Heart right ventricle (tissue), 16 donors: ENCODE results near the gene RCAN1. TPM values are rescaled to one million over a fixed set of nuclear protein-coding genes. Genes with fewer than 3 reads are reported as not detected.

Experiments
- ATAC-seq, 8 donors: fragments of 200-7000 bp; cut with Tn5 transposase; one replicate each; pipeline ENCODE4 v1.9.1; 2020; ENCODE audit warnings: mild to moderate bottlenecking in 8 of 8, moderate library complexity in 8 of 8, moderate number of reproducible peaks in 1 of 8
- DNase-seq, 2 donors: peaks; one replicate each; pipeline ENCODE4 v3.0.0-alpha.2; 2020
- H3K27ac ChIP-seq, 10 donors: fragments of 200-600 bp; sonication (generic) in 2 of 10; one replicate each; pipeline versions ENCODE4 v1.5.0 to v1.8.0; 2020 to 2022; ENCODE audit warnings: mild to moderate bottlenecking in 3 of 10
- H3K27me3 ChIP-seq, 7 donors: fragments of 200-600 bp; one replicate each; pipeline ENCODE4 v1.8.0; 2021 to 2022; ENCODE audit warnings: mild to moderate bottlenecking in 2 of 7
- H3K36me3 ChIP-seq, 9 donors: fragments of 200-600 bp; sonication (generic) in 1 of 9; one replicate each; pipeline versions ENCODE4 v1.5.0 to v1.8.0; 2020 to 2022; ENCODE audit warnings: mild to moderate bottlenecking in 2 of 9
- H3K4me1 ChIP-seq, 9 donors: fragments of 200-600 bp; sonication (generic) in 1 of 9; one replicate each; pipeline versions ENCODE4 v1.5.0 to v1.8.0; 2020 to 2022; ENCODE audit warnings: mild to moderate bottlenecking in 4 of 9
- H3K4me3 ChIP-seq, 10 donors: fragments of 200-600 bp; sonication (generic) in 2 of 10; one replicate each; pipeline versions ENCODE4 v1.5.0 to v1.8.0; 2020 to 2022; ENCODE audit warnings: mild to moderate bottlenecking in 7 of 10, moderate library complexity in 2 of 10
- H3K9me3 ChIP-seq, 11 donors: fragments of 200-600 bp in 10 of 11; sonication (generic) in 2 of 11; one replicate each; pipeline versions ENCODE4 v1.5.0 to v1.8.0; 2013 to 2022; ENCODE audit warnings: mild to moderate bottlenecking in 2 of 11, control low read depth in 1 of 11, moderate library complexity in 1 of 11
- CTCF ChIP-seq, 9 donors: fragments of 200-600 bp; sonication (generic) in 2 of 9; IDR thresholded peaks; one replicate each; pipeline versions ENCODE4 v1.5.0 to v1.8.0; 2021 to 2022; ENCODE audit warnings: antibody characterized with exemption in 9 of 9, mild to moderate bottlenecking in 5 of 9, moderate library complexity in 1 of 9
- WGBS, 2 donors: extraction: QIAGEN DNeasy Blood & Tissue Kit; methylation state at CpG; one replicate each; pipeline ENCODE4 v1.1.7; 2013; ENCODE audit warnings: inconsistent platforms in 1 of 2; 5-methylcytosine and 5-hydroxymethylcytosine counted together
- intact Hi-C, 10 donors: fragments of 100-400 bp; cut with DNase I; formaldehyde crosslinking; loops; one replicate each; pipeline versions ENCODE4 v1.11.1 to v1.14.2; 2022
- polyA plus RNA-seq, 2 donors: library from polyadenylated mRNA; stranded (reverse); fragments of 200-250 nt; gene quantifications; one replicate each; pipeline ENCODE4 v1.2.3, GENCODE V29; 2013
- total RNA-seq, 10 donors: library from RNA; stranded (reverse); fragmentation: NEBNext Ultra II Directional in 3 of 10; extraction: Animal tissue kit (Norgen Biotek cat#: 25700) in 3 of 10; gene quantifications; one replicate each; pipeline versions ENCODE4 v1.2.1 to v1.2.4, GENCODE V29; 2021 to 2023
- donor health status: Arrhythmogenic right ventricular cardiomyopathy.
- donor health status: ischemic (EF 13 %, LVEDD 7.1; RV severe dilation, severe dysfunction).
- donor health status: healthy with polysubstance abuse.
- donor health status: DM: no; HTN: yes; CAD: no.
- donor health status: DM: no; HTN: no; CAD: no.
- donor health status: ischemic (EF 25% LVEDD 6.9; RV normal size, moderate dysfunction).
- donor health status: ischemic (EF 25% LVEDD 5.7; RV mildly dilated, moderate dysfunction).
- donor health status: healthy.
- donor health status: DM: yes; HTN: yes; CAD: no.
- donor health status: Ischemic cardiomyopathy.
- donor health status: ischemic (EF 35%, LVEDD 5.7; RV mildly dilated, moderate dysfunction).
- donor health status: nonischemic (EF 11% LVEDD 7.7; RV severe dilation, severe dysfunction).
- donor health status: DM: yes; HTN: yes; CAD: no.
- donor health status: PGD.
- donor health status: ischemic (EF 29% LVEDD 5.4; RV normal size, mild dysfunction).
- donor health status: nonischemic (EF 23%, LVEDD 6.1; RV moderate dilation, normal function).

Gene RCAN1
- total and polyA plus RNA-seq, 12 donors, result 24.1 to 389 (median 60.1) TPM

GRCh38 chr21:34510148-34511142, 104.5 kb downstream of the RCAN1 start:
- Histone ChIP-seq H3K4me3 (peak overlapping the region in 1 of 10 donors; percentile 50), H3K27me3 (no peaks in the 10 kb centered on the region), H3K27ac (peak overlapping the region in 5 of 10 donors; percentile 39 to 87 (median 43)), H3K9me3 (no peaks in the 10 kb centered on the region), H3K36me3 (peaks cover 0 to 8% (median 0%) of the 10 kb centered on the region in 9 donors), H3K4me1 (peaks cover 0 to 40% (median 10%) of the 10 kb centered on the region in 9 donors)
- intact Hi-C loops, result loop anchor here in 3 of 10 donors (1.0 to 2.0 kb wide), 4 partner anchors 70 to 120 kb away; no protein-coding TSS in a partner anchor
- peak; percentile 56 to 88 (median 83) for TF ChIP-seq CTCF (IDR thresholded peaks at IDR 0.05)
- WGBS, 2 donors, result 75 to 77% methylated on average over 14 to 15 of the region's 15 CpGs
- DNase-seq, result peak; percentile 81 to 84
- peak; percentile 86 to 96 (median 90) for ATAC-seq

GRCh38 chr21:34509151-34509550, 105.8 kb downstream of the RCAN1 start:
- no peak overlapping the region for H3K27ac ChIP-seq
- no peak for ATAC-seq
- peaks cover 0 to 40% (median 10%) of the 10 kb centered on the region in 9 donors for H3K4me1 ChIP-seq
- H3K36me3 ChIP-seq, result no peaks in the 10 kb centered on the region
- intact Hi-C loops, result no loop called here
- no peak for DNase-seq
- no peaks in the 10 kb centered on the region for H3K27me3 ChIP-seq
- H3K4me3 ChIP-seq, result no peak overlapping the region
- TF ChIP-seq CTCF (IDR thresholded peaks at IDR 0.05), result peak in 5 of 9 donors; percentile 24 to 47 (median 32)
- WGBS, 2 donors, result 81 to 91% methylated on average over 4 of the region's 4 CpGs
- no peaks in the 10 kb centered on the region for H3K9me3 ChIP-seq

- Histone ChIP-seq H3K4me3 (no peak overlapping the region), H3K27me3 (no peaks in the 10 kb centered on the region), H3K4me1 (peaks cover 0 to 6% (median 0%) of the 10 kb centered on the region in 9 donors), H3K36me3 (no peaks in the 10 kb centered on the region), H3K27ac (no peak overlapping the region), H3K9me3 (peaks cover 0 to under 1% (median 0%) of the 10 kb centered on the region in 11 donors)
- intact Hi-C loops, result no loop called here
- DNase-seq (no peak), ATAC-seq (no peak)
- TF ChIP-seq CTCF (IDR thresholded peaks at IDR 0.05), result no peak
- 87 to 92% methylated on average over 2 of the region's 2 CpGs for WGBS, 2 donors
Observed at GRCh38 chr21:34504595-34504994, 110.3 kb downstream of the RCAN1 start.

- H3K27me3 ChIP-seq, result no peaks in the 10 kb centered on the region
- H3K36me3 ChIP-seq, result no peaks in the 10 kb centered on the region
- intact Hi-C loops, result no loop called here
- no peak overlapping the region for H3K27ac ChIP-seq
- ATAC-seq, result no peak
- H3K9me3 ChIP-seq, result peaks cover 0 to 20% (median 4%) of the 10 kb centered on the region in 11 donors
- WGBS, 2 donors, result 79 to 80% methylated on average over 3 of the region's 3 CpGs
- H3K4me3 ChIP-seq, result no peak overlapping the region
- no peak for DNase-seq
- H3K4me1 ChIP-seq, result peaks cover 0 to 3% (median 0%) of the 10 kb centered on the region in 9 donors
- TF ChIP-seq CTCF (IDR thresholded peaks at IDR 0.05), result no peak
Observed at GRCh38 chr21:34502480-34503106, 112.3 kb downstream of the RCAN1 start.
